ENCODE measurements around the gene DAD1.
A peak's percentile ranks its signal among the peaks of the same experiment; 100 is the strongest.

The DAD1 gene

GRCh38 chr14:22537436-22538310 is 51.4 kb downstream of the DAD1 start:
- DNase-seq (ENCODE audit: low read depth, low spot score): no peak

GRCh38 chr14:22536853-22537338 is 52.1 kb downstream of the DAD1 start:
- DNase-seq (ENCODE audit: low read depth, low spot score): peak; percentile 68

- DNase-seq (ENCODE audit: low read depth, low spot score): no peak
Measured at GRCh38 chr14:22535916-22536315, 53.1 kb downstream of the DAD1 start.

GRCh38 chr14:22535126-22535525 is 53.9 kb downstream of the DAD1 start:
- DNase-seq (ENCODE audit: low read depth, low spot score): no peak

- no peak for DNase-seq (ENCODE audit: low read depth, low spot score)
Measured at GRCh38 chr14:22534547-22534946, 54.5 kb downstream of the DAD1 start.

GRCh38 chr14:22533739-22534359 is 55.2 kb downstream of the DAD1 start:
- DNase-seq (ENCODE audit: low read depth, low spot score): no peak

- DNase-seq (ENCODE audit: low read depth, low spot score): no peak
Measured at GRCh38 chr14:22533057-22533704, 55.8 kb downstream of the DAD1 start.

- DNase-seq (ENCODE audit: low read depth, low spot score): no peak
Measured at GRCh38 chr14:22532345-22533056, 56.5 kb downstream of the DAD1 start.

GRCh38 chr14:22531451-22532344 is 57.3 kb downstream of the DAD1 start:
- no peak for DNase-seq (ENCODE audit: low read depth, low spot score)

- no peak for DNase-seq (ENCODE audit: low read depth, low spot score)
Measured at GRCh38 chr14:22530127-22530526, 58.9 kb downstream of the DAD1 start.

- DNase-seq (ENCODE audit: low read depth, low spot score): no peak
Measured at GRCh38 chr14:22526744-22527143, 62.3 kb downstream of the DAD1 start.

GRCh38 chr14:22526218-22526617 is 62.8 kb downstream of the DAD1 start:
- no peak for DNase-seq (ENCODE audit: low read depth, low spot score)

- DNase-seq (ENCODE audit: low read depth, low spot score): no peak
Measured at GRCh38 chr14:22524784-22525161, 64.3 kb downstream of the DAD1 start.

GRCh38 chr14:22524115-22524783 is 64.8 kb downstream of the DAD1 start:
- no peak for DNase-seq (ENCODE audit: low read depth, low spot score)

GRCh38 chr14:22523283-22523682 is 65.7 kb downstream of the DAD1 start:
- DNase-seq (ENCODE audit: low read depth, low spot score): no peak

GRCh38 chr14:22522466-22522957 is 66.5 kb downstream of the DAD1 start:
- DNase-seq (ENCODE audit: low read depth, low spot score): no peak

GRCh38 chr14:22521449-22522239 is 67.4 kb downstream of the DAD1 start:
- DNase-seq (ENCODE audit: low read depth, low spot score): no peak

GRCh38 chr14:22520796-22521195 is 68.2 kb downstream of the DAD1 start:
- no peak for DNase-seq (ENCODE audit: low read depth, low spot score)
